GM12878 (cell line): ENCODE data around the gene EMID1.

ENCODE experiments used
- ESRRA ChIP-seq: IDR thresholded peaks from 2 replicates; pipeline ENCODE4 v1.6.1; 2012; ENCODE audit warnings: mild to moderate bottlenecking, low read length, improper control_type of control experiment
- PAX8 ChIP-seq: fragments of 450-650 bp; IDR thresholded peaks from 2 replicates; pipeline ENCODE4 v1.6.1; 2017; ENCODE audit warnings: mild to moderate bottlenecking, moderate library complexity

- TF ChIP-seq PAX8: no peak
- no peak for TF ChIP-seq ESRRA
These were observed 26.6 kb downstream of the EMID1 start for GRCh38 chr22:29231971-29232959.
